NOMO-1 treated with dmso at 0.1 percent for 144 hours (cell line): ENCODE results near the gene ZNF488.

Experiments used
- DNase-seq: peaks from one replicate; lab custom pipeline; 2025; ENCODE audit not compliant: unreplicated experiment; lab: John Stamatoyannopoulos, UW

ZNF488 gene

DNA sequence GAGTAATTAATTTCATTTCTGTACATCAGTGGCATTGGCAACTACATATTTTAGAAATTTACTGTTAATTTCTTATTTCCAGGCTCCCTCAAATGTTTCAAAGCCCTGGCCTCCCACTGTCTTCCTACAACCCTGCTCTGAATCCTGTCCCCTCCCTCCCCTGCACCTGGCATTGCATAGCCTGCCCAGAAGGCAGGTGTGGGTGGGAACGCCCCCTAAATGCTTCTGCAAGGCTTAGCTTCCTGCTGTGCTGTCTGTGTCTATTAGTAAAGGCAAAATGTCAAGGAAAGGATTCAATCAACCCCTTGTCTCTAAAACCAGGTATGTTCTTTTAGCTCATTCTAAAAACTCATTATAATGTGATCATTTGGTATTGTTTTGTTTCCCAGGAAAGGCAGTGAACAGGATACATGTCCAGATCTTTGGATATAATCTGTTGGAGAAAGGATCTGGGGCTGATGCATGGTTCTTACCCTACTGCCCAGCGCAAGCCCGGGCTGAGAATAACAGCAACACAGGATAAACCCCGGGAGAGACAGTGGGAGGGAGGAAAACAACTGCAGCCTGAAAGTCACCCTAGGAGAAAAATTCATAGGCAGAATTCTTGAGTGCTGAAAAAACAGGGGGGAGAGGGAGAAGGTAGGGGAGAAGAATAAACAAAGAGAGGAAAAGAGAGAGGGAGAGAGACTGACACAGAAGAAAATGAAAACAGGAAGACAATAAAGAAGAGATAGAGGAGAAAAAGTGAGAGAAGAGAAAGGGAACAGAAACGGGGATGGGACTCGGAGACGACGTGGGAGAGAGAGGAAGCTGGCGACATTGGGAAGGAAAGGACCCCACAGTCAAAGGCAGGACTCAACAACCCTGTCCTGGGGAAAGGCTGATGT, 589 bp downstream of the ZNF488 start:
- DNase-seq = no peak

DNA sequence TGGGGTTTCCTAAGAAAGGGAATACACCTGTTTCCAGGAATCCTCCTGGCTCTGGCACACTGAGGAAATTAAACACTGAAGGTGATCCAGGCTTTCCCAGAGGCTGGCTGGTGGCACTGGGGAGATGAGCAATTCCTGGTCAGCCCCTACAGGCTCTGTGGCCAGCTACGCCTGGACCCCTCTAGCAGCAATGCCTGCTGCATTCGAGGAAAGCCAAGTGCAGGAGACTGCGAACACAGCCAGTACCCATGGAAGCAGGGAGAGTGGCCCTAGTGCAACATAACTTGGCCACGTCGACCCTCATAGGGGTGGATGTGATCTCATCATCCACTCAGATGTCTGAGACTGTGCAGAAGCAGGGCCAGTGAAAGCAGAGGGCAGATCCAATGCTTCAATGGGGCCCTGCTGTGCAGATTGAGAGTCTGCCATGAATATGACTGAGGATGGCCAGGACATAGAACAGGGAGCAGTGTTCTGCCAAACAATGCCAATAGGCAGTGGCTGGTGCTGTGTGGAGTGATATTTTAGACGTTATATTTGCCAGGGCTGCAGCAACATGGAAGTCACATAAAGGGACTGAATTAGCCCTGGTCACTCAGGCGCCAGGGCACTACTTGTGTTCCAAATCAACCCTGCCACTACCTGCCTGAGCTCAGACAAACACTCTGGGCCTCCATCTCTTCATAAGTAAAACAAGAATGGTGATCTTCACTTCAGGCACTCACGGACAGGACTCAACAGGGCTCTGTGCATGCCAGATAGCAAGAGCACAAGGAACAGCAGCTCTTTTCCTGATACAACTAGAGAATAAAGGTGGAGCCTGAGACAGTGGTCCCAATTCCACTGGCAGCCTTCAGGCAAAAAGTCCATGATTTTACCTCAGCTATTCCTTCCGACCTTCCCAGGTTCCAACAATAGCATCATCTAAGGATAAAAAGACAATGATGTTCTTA, 2.4 kb downstream of the ZNF488 start:
- no peak for DNase-seq

DNA sequence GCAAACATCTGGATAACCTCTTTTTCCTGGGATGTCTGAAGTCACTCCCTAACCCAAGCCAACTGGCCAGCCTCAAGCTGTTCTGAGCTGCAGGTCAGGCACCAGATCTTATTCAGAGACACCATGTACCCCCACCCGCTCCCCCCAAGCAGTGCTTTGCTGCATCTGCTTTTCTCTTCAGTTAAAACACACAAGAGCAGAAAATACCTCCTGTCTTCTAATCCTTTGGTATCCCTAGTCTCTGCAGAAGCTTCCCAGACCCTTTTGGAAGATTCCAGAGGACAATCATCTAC, 3.0 kb downstream of the ZNF488 start:
- no peak for DNase-seq

DNA sequence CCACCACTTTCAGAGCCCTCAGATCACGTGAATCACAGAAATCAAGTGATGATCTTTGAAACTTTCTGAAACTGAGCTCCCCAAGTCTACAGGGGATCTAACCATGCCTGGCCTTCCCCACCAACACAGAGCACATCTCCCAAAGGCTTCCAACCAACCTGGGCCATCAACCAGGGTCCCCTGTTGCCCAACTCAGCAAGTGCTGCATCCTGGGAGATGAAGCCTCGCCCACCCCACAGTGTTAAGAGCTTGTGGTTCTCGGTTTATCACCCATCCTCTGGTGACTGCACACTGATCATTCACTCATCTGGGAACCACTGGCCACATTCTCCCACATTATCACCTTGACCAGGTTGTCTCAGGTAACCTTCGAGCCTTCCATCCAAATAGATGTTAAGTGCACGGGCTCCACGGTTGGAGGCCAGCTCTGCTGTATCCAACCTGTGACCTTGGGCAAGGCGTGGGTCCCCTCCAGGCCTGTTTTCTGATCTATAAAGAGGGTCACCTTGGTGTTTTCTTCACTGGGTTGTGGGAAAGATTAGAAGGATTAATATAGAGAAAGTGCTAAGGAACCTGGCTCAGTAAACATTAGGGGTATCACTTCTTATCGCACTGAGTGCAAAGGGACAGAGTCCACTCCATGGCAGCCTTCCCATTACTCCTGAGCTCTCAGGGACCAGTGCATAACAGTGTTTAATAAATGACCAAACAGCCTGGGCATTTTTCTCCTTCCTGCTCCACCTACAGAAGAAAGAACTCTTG, 3.6 kb downstream of the ZNF488 start:
- DNase-seq = no peak

DNA sequence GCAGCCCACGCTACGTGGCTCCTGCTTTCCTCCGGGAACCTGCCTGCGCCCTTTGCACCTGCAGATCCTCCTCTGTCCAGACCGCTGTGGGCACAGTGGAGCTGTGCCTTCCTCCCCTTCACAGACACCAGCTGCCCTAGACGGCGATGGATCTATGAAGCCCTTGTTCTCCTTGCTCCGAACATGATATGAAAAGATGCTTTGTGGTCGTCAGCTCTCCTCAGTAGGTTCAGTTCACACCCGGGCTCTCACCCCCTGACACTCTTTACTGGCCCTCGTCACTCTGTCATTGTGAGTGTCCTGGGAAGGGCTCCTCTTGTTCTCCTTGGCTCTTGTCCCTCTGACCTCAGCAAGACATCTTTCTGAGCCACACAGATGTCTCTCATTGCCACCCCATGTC, 4.2 kb downstream of the ZNF488 start:
- DNase-seq = no peak

DNA sequence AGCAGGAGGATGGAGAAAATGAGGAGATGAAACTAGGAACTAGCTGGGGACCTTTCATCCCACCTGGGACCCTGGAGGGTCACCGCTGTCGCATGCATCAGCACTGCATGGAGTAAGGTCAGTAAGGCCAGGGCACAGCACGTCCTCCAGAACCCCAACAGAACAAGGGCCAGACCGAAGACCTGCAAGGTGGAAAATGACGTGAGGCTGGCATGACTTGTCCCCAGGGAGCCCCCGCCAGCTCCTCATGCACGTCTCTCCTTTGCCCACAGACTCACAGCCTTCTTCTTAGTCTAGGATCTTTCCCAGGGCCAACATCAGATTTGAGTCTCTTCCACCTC, 4.7 kb downstream of the ZNF488 start:
- no peak for DNase-seq

DNA sequence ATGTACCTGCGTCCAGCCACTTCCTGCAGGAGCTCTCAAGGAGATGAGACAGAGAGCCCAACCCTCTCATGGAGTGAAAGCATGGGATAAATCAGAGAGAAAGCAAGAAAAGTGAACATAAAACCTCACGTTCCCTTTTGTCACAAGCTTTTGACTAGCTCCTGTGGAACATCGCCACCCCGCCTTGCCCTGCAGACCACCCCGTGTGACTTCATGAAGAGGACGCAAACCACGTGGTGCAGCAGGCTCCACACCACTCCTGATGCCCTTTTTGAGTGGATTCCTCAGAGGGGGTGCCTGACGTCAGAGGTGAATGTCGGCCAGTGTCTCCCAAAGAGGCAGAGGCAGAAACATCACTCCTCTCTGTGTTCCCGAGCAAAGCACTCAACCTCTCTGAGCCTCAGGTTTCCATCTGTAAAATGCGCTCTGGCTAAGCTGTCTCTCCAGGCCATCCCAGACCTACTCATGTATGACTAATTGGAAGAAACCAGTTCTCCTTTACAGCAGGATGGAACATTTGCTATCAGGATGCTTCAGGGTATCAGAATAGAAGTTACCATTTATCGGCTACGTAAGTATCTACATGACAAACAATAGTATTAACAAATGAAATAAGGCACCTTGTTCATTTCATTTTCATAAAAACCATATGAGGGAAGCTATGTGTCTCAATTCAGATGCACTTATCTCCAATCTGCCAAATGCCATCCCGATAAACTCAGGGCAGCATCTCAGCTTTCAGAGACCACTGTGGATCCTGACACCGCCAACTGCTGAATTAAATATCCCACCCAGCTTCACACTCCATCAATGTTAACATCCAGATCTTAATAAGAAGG, 5.3 kb downstream of the ZNF488 start:
- no peak for DNase-seq

DNA sequence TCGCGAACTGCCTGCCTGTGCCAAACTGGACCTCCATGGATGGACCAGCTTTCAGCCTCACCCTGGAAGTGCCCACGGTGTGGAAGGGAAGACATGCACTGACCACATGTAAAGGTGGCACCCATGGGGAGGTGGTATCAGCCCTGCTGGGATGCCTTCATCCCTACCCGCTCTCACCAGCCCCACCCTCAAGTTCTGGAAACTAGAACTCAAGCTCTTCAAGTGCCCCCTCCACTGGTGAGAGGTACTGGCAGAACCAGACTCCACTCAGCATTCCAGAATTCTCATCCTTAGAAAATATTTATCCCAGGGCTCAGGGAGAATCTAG, 5.9 kb downstream of the ZNF488 start:
- DNase-seq = no peak

DNA sequence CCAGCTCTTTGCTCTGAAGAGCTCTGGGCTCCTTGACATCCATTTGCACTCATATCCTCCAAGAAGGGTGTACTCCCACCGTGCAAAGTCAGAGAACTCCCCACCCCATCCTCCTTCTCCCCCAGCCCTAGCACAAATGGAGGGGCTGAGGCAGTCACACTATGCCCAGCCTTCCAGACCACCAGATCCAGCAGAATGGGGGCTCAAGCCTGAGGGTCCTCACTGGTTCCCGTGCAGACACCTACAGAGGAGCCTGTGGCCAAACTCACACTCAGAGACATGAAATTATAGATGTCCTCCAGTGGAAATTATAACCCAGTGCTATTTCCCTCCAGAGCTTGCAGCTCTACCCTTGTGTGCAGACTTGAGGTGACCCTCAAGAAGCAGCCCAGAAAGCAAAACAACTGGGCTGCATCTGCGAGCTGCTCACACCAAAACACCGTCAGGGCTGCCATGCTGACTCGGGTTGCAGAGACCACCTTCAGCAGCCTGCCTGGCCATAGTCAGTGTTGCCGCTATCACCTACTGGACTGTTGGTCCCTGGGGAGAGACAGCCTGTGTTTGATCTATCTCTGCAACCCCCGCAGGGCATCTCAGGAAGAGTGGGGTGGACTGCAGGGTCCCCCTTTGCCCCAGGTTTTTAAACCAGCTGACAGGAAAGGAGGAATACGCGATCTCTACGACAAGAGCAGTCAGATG, 7.4 kb downstream of the ZNF488 start:
- no peak for DNase-seq

DNA sequence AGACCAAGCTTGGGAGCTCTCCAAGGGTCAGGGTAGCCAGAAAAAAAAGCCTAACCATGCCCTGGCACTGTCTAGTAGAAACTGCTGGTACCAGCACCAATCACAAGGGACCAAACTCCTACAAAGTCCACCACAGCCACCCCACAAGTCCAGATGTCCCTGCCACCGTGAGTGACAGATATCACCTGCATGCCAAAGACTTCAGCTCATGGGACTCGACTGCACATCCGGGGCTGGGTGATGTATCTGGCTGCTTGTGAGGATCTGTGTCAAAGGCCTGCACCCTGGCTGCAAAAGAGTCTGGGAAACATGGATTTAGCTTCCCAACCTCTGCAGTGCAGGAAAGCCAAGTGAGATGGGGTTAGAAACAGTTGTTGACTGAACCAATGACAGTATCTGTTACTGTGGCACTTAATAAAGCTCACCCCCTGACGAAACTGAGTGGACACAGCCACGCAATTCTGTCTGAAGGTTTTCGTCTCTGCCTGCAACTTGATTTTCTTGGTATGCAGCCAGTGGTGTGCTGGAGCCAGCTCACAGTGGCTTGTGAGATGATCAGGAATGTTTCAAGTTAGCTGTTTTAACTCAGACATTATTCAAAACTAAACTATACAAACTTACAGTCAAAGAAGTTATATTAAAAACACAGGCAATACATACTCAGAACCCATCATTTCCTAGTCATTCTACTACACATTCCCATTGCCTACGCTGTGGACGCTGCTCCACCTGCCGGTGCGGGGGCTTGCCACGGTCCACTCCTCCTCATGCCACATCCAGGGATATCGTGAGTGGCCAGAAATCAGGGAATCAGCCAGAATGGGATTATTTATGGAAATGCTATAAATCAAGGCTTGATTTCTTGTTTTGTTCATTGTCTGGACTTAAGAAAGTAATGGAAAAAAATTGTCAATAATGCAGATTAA, 9.2 kb downstream of the ZNF488 start:
- no peak for DNase-seq

DNA sequence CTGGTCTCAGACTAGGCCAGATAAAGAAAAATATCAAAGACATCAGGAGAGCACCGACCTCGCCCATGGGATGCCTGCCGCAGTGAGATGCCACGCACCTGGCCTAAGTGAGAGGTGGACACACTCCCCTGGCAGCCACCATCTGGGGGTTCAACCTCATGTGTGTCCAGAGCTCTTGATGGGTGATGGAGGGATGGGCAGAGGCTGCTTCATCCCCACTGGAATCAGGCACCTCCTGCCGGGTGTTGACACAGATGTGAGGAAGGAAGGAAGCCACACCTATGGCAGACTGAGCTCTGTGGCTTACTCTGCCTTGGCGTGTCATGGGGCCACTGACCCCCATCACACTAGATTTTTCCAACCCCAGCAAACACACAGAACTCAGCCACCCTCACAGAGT, 11.4 kb downstream of the ZNF488 start:
- DNase-seq = no peak

DNA sequence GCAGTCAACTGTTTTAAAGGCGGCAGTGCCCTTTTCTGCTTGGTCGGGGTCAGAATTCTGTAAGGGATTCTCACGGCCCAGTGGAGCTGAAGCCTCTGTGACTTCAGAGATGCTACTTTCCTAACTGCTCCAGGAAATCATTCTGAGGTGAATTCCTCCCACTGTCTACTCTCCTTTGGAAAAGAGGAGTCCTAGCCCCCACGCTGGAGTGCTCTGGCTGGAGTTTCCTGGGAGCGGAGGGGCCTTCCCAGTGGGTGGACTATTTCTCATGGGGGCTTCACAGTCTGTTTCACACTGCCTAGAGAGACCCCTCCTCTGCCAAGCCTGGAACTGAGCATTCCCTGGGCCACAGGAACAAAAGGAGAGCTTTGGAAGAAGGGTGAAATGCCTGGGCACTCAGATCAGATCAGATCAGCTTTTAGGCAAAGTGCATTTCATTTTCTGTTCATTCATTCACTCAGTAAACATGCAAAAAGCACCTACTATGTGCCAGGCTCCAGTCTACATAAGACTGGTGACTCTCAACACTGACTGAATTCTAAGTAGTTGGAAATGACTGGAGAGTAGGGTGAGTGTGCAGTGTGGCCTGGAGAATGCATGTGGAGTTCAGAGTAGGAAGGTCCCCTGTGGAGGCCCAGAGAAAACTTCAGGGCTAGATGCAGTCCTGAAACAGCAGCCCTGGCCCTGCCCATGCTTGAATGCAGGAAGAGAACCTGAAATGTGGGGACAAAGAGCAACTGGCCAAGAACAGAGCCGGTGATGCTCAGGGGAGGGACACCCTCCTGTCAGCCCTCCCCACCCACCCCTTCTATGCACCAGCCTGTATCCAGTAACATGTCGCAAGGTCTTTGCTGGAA, 12.2 kb downstream of the ZNF488 start:
- no peak for DNase-seq

DNA sequence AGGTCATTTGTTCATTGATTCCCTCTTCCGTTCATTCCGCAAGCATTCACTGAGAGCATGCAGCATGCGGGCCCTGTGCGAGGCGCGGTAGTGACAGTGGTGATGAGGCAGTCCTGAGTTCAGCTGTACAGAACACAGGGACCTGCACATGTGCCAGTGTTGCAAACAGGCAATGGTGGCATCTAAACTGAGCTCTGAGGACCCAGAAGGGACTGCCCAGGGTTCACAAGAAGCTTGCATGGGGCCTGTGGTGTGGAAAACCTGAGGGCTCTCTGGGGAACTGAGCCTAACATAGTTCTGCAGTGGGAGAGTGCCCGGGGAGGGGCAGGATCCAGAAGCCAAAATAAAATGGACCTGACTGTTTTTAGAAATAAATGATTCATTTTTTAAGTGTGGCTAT, 13.2 kb downstream of the ZNF488 start:
- DNase-seq = no peak

DNA sequence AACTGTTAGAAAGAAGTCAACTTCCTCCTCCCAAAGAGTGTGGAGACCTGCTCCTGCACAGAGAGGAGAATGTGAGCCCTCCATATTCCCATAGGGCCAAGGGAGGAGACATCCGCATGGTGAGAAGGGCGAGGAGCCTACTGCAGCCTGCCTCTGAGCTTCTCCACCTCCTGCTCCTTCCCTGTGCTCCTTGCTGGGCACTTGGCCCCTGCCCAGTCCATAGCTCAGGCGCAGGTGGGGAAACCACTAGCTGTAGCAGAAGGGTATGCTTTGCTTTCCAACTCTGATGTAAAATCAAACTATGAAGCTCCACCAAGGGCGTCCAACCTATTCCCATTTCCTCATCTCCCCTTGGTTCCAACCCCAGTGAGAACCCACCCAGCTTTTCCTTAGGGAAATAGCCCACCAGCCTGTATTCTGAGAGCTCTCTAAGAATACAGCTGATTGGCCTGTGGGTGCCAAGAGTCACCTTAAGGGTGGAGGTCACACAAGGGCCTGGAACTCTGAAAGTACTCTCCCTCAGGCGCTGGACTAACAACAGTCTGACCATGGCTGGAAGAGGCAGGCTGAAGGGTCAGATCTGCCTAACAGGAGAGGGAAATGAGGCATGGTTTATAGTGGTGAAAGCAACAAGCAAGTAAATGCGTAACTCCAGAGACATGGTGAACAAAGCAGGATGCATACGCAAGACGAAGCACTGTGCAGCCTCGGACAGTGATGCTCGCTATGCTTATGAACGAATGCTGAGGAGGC, 13.9 kb downstream of the ZNF488 start:
- no peak for DNase-seq

DNA sequence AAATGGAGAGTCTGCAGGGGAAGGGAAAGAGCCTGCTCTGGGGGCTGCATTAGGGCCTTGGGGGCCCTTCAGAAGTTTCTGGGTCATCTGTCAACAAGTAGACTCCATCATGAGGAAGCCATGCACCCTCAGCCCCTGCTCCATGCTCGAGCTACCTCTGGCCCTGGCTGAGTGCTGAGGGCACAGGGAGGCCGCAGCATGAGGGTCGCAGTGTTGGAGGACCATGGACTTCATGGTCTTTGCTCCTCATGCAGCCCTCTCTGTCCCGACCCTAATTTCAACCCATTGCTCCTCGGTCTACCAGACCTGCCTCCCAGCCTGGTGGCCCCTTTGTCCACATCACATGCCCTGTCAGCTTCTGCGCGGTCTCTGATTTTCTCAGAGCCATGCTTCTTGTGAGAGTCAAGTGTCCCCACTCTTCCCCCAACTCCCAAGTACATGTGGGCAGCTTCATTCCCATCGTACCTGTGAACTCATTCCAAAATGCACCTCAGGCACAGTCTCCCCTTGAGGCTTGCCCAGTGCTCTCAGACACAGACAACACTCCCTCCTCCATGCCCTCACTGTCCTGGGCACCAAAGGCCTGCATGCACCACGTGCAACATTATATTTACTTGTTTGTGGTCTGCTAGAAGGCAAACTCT, 14.7 kb downstream of the ZNF488 start:
- DNase-seq = no peak

DNA sequence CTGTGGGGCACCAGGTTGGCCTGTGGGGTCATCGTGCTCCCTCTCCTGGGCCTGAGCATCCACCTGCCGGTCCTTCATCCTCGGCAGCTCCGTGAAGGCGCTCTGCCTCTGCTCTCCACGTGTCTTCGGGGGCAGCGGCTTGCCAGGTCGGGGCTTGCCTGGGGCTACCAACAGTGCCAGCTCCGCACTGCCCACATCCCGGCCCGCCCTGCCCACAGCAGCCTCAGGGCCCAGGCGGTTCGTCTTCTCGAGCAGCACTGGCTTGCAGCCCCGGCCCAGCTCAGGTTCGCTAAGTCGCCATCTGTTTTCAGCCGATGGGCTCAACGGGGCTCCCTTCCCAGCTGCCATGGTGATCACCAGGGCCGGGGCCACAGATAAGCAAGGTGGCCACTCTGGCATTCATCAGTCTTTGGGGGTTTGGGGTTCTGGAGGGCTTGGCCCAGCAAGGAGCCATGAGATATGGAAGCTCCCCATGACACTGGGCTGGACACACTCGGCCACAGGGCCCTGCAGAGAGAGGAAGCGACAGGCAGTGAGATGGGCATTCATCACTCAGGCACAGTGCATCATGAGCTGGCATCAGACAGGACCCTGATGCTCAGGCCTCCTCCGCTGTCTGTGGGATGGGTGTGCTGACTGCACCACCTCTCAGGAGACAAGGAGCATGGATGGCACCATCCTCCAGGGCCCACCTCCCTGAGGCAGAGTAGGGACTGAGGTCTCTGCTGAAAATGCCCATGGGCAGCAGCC, 15.5 kb downstream of the ZNF488 start:
- no peak for DNase-seq
